Ovary (tissue), 9 donors: Measurements from ENCODE around the gene MYBPC1. TPM values are rescaled to one million over a fixed set of nuclear protein-coding genes. Genes with fewer than 3 reads are reported as not detected.
"Not testable (repeated sequence)": the region's sequence is repeated elsewhere in the genome, so short reads cannot be mapped to it uniquely, and the experiment has no call there.

Source experiments
- DNase-seq, 5 donors: peaks; one replicate each; pipeline ENCODE4 v3.0.0-alpha.2; 2019 to 2020
- H3K27ac ChIP-seq, 2 donors: fragments of 200-600 bp; one replicate each; pipeline versions ENCODE4 v1.5.1 to v1.8.0; 2019 to 2022
- H3K27me3 ChIP-seq: fragments of 200-600 bp; one replicate; pipeline ENCODE4 v1.8.0; 2022
- H3K36me3 ChIP-seq: fragments of 200-600 bp; sonication (generic); one replicate; pipeline ENCODE4 v1.5.1; 2019
- H3K4me1 ChIP-seq: one replicate; pipeline ENCODE4 v1.8.1; 2013; ENCODE audit warnings: mild to moderate bottlenecking, moderate library complexity; ENCODE audit not compliant: insufficient read depth
- H3K4me3 ChIP-seq: fragments of 200-600 bp; sonication (generic); one replicate; pipeline ENCODE4 v1.5.1; 2017
- H3K9me3 ChIP-seq, 2 donors: fragments of 200-600 bp in 1 of 2; sonication (generic) in 1 of 2; one replicate each; pipeline versions ENCODE4 v1.5.1 to v1.8.1; 2013 to 2019; ENCODE audit warnings: mild to moderate bottlenecking in 1 of 2, moderate library complexity in 1 of 2
- EP300 ChIP-seq: sonication (generic); formaldehyde crosslinking; IDR thresholded peaks from one replicate; pipeline ENCODE4 v1.6.1; 2017; ENCODE audit warnings: antibody characterized with exemption
- POLR2A ChIP-seq: fragments of 450-650 bp; IDR thresholded peaks from one replicate; pipeline ENCODE4 v1.6.1; 2017; ENCODE audit warnings: antibody characterized with exemption, mild to moderate bottlenecking, moderate library complexity
- WGBS, 3 donors: extraction: QIAGEN DNeasy Blood & Tissue Kit in 1 of 3; methylation state at CpG; one replicate each; pipeline versions ENCODE4 v1.1.5 to v1.1.7; 2013 to 2017; 5-methylcytosine and 5-hydroxymethylcytosine counted together
- intact Hi-C, 4 donors: fragments of 100-400 bp; cut with DNase I; formaldehyde crosslinking; loops; one replicate each; pipeline versions ENCODE4 v1.11.0 to v1.15.1; 2022 to 2023
- polyA plus RNA-seq, 2 donors: library from polyadenylated mRNA; stranded (reverse); fragments of 200-250 nt in 1 of 2; fragments of 350-450 nt in 1 of 2; fragmentation: Illumina TruSeq in 1 of 2; extraction: RNeasy Lipid Tissue Mini Kit (QIAGEN cat#74804) in 1 of 2; gene quantifications; one replicate each; pipeline ENCODE4 v1.2.3, GENCODE V29; 2013 to 2014
- total RNA-seq, 7 donors: library from RNA; depleted of rRNA in 2 of 7; stranded (reverse); fragments of >200 nt in 2 of 7; fragmentation: NEBNext Ultra II Directional in 3 of 7; extraction: Animal tissue kit (Norgen Biotek cat#: 25700) in 3 of 7; gene quantifications; one replicate each; pipeline versions ENCODE4 v1.1.0 to v1.2.4, GENCODE V29; 2016 to 2023
- TF ChIP-seq, protein P1 (sequence below), 3 donors: fragments of 450-650 bp in 2 of 3; fragments of 200-600 bp in 1 of 3; IDR thresholded peaks; one replicate each; pipeline versions ENCODE4 v1.5.1 to v1.8.0; 2016 to 2022; ENCODE audit warnings: antibody characterized with exemption in 3 of 3, mild to moderate bottlenecking in 1 of 3
- donor health status: DM: no; HTN: no; CAD: no; lungs with moderate emphysema.
- donor health status: DM: no; HTN: no; CAD: no.
- donor health status: Bipolar disorder and iron deficiency.
- donor health status: DM: yes; HTN: yes; CAD: no.
- donor health status: DM: no; HTN: no; CAD: no.
- donor health status: DM: yes; HTN: yes; CAD: no.

Gene MYBPC1
- total and polyA plus RNA-seq, 9 donors = 0.18 to 2.2 (median 0.92) TPM; not detected in 4

DNA sequence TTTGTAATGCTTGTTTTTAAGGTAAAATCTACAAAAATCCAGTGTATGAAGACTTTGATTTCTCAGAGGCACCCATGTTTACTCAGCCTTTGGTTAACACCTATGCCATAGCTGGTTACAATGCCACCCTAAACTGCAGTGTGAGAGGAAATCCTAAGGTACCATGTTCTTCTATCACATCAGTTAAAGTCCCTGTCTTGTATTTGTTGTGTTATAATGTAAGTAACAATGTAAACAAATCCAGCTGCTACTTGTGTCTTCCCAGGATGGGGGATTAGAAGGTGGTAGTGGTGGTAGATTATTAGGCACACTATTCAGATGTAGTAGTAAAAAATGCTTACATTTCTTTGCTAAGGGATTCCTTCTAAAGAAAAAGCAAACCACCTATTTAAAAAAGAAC lies 83.3 kb downstream of the MYBPC1 start:
- intact Hi-C loops = no loop called here
- no peak overlapping the region for H3K27ac ChIP-seq
- TF ChIP-seq POLR2A (no peak), EP300 (no peak)
- TF ChIP-seq, protein P1, sequence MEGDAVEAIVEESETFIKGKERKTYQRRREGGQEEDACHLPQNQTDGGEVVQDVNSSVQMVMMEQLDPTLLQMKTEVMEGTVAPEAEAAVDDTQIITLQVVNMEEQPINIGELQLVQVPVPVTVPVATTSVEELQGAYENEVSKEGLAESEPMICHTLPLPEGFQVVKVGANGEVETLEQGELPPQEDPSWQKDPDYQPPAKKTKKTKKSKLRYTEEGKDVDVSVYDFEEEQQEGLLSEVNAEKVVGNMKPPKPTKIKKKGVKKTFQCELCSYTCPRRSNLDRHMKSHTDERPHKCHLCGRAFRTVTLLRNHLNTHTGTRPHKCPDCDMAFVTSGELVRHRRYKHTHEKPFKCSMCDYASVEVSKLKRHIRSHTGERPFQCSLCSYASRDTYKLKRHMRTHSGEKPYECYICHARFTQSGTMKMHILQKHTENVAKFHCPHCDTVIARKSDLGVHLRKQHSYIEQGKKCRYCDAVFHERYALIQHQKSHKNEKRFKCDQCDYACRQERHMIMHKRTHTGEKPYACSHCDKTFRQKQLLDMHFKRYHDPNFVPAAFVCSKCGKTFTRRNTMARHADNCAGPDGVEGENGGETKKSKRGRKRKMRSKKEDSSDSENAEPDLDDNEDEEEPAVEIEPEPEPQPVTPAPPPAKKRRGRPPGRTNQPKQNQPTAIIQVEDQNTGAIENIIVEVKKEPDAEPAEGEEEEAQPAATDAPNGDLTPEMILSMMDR (IDR thresholded peaks at IDR 0.05) = no peak
- H3K4me1 ChIP-seq = no peaks in the 10 kb centered on the region
- H3K4me3 ChIP-seq = no peak overlapping the region
- no peaks in the 10 kb centered on the region for H3K9me3 ChIP-seq
- H3K27me3 ChIP-seq = no peaks in the 10 kb centered on the region
- H3K36me3 ChIP-seq = no peaks in the 10 kb centered on the region
- no peak for DNase-seq

DNA sequence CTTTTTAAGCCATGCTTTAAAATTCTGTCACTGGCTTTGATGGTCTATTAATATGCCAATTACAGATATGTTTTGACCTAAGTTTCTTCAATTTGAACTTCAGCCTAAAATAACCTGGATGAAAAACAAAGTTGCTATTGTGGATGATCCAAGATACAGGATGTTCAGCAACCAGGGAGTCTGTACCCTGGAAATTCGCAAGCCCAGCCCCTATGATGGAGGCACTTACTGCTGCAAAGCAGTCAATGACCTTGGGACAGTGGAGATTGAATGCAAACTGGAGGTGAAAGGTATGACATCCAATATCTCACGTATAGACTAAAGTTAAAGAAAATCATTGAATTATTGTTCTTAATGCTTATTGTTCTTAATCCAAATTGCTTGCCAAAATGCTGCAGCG lies 85.5 kb downstream of the MYBPC1 start:
- WGBS, 3 donors = 53 to 57% (median 55%) methylated on average over 3 of the region's 3 CpGs
- Histone ChIP-seq H3K4me1 (no peaks in the 10 kb centered on the region), H3K4me3 (no peak overlapping the region), H3K27me3 (no peaks in the 10 kb centered on the region), H3K36me3 (no peaks in the 10 kb centered on the region), H3K27ac (no peak overlapping the region), H3K9me3 (no peaks in the 10 kb centered on the region)
- no peak for DNase-seq
- no peak for TF ChIP-seq EP300
- TF ChIP-seq, protein P1 (IDR thresholded peaks at IDR 0.05) = no peak
- TF ChIP-seq POLR2A = no peak
- intact Hi-C loops = no loop called here

DNA sequence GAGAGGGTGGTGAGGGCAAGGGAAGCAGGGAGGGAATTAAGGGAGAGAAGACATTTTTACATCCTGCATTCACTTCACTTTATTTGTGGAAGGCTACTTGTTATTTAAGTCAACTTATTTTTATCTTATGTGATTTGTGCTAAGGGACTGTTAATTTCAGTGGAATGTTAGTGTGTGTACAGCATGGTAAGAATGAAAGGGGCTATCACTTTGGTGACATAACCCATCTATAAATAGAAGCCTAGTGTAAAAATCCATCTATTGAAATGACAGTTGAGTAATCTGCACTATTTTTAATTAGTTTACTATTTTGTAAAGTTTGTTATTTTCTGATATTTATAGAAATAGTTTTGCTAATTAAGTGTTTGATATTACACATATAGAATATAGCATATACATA lies 85.9 kb downstream of the MYBPC1 start:
- H3K4me3 ChIP-seq = no peak overlapping the region
- H3K36me3 ChIP-seq = no peaks in the 10 kb centered on the region
- DNase-seq = no peak
- no peak overlapping the region for H3K27ac ChIP-seq
- intact Hi-C loops = no loop called here
- H3K27me3 ChIP-seq = no peaks in the 10 kb centered on the region
- H3K9me3 ChIP-seq = no peaks in the 10 kb centered on the region
- TF ChIP-seq POLR2A (no peak), EP300 (no peak)
- TF ChIP-seq, protein P1 (IDR thresholded peaks at IDR 0.05) = no peak
- no peaks in the 10 kb centered on the region for H3K4me1 ChIP-seq

DNA sequence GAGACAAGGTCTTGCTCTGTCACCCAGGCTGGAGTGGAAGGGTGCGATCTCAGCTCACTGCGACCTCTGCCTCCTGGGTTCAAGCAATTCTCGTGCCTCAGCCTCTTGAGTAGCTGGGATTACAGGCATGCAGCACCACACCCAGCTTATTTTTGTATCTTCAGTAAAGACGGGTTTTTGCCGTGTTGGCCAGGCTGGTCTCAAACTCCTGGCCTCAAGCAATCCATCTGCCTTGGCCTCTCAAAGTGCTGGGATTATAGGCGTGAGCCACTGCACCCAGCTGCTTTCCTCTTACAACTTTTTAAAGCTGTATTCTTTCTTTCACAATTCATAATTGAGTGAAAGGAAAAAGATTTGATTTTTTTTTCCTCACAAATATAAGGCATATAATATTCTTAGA lies 86.9 kb downstream of the MYBPC1 start:
- H3K4me1 ChIP-seq, DNase-seq, H3K36me3 ChIP-seq, intact Hi-C loops, H3K27me3 ChIP-seq, H3K4me3 ChIP-seq, H3K9me3 ChIP-seq, H3K27ac ChIP-seq: not testable (repeated sequence)
- WGBS, 3 donors = 72 to 76% (median 73%) methylated on average over 4 to 6 of the region's 6 CpGs

DNA sequence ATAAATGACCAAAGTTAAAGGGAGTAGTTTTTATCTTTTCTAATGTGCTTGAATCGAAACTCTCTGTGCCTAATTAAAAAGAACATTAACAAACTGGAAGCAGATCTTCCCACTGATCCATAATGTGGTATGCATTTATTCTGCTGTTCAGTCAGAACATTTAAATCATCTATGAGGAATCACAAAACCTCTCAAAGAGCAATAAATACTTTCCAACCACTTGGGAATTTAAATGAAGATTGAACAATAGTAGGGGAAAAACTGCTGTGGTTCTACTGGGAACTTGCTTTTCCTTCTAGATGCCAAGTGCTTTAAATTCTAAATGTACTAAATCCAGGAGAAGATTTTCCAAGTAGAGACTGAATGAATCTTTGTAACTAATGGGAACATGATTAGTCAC lies 90.3 kb downstream of the MYBPC1 start:
- no peak for TF ChIP-seq EP300
- TF ChIP-seq, protein P1 (IDR thresholded peaks at IDR 0.05) = no peak
- no peak for TF ChIP-seq POLR2A
- Histone ChIP-seq H3K4me1 (no peaks in the 10 kb centered on the region), H3K9me3 (no peaks in the 10 kb centered on the region), H3K4me3 (no peak overlapping the region), H3K36me3 (no peaks in the 10 kb centered on the region), H3K27me3 (no peaks in the 10 kb centered on the region), H3K27ac (no peak overlapping the region)
- intact Hi-C loops = no loop called here
- no peak for DNase-seq
- WGBS, 3 donors = 45 to 62% (median 54%) methylated on average over 1 of the region's 1 CpG
